Stimulated activated CD8-positive, alpha-beta memory T cell treated with anti-CD3 and anti-CD28 coated beads, Interleukin-2, amount 100 ng/mL, for 48 hours (primary cell): Measurements from ENCODE around the gene BMP7.

Experiments
- DNase-seq, 2 donors: peaks; one replicate each; pipeline ENCODE4 v3.0.0-alpha.2; 2020; ENCODE audit warnings: low read depth in 2 of 2

Gene BMP7

GRCh38 chr20:57229490-57229889 is 37.0 kb downstream of the BMP7 start:
- no peak for DNase-seq

GRCh38 chr20:57225830-57226229 is 40.6 kb downstream of the BMP7 start:
- DNase-seq, result no peak

GRCh38 chr20:57225197-57225733 is 41.2 kb downstream of the BMP7 start:
- DNase-seq, result no peak

GRCh38 chr20:57224641-57225138 is 41.8 kb downstream of the BMP7 start:
- no peak for DNase-seq

GRCh38 chr20:57223648-57224489 is 42.6 kb downstream of the BMP7 start:
- DNase-seq, result no peak

DNA sequence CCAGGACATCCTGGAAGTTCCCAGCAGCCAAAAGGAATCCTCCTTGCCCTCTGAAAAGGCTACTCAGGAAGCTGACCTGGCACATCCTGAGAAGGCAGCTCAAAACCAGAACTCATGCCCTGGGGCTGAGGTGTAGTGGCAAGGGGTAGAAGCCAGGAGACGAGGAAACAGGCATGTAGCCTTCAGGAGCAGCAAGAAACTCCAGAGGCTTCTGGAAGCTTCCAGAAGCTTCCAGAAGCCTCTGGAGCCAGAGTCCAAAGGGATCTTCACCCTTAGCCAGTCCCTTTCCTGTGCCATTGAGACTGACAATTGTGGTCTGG is 43.9 kb downstream of the BMP7 start:
- DNase-seq, result no peak

GRCh38 chr20:57221916-57222630 is 44.4 kb downstream of the BMP7 start:
- DNase-seq, result no peak

GRCh38 chr20:57220337-57221145 is 45.9 kb downstream of the BMP7 start:
- DNase-seq, result no peak

GRCh38 chr20:57219071-57219677 is 47.3 kb downstream of the BMP7 start:
- no peak for DNase-seq

DNA sequence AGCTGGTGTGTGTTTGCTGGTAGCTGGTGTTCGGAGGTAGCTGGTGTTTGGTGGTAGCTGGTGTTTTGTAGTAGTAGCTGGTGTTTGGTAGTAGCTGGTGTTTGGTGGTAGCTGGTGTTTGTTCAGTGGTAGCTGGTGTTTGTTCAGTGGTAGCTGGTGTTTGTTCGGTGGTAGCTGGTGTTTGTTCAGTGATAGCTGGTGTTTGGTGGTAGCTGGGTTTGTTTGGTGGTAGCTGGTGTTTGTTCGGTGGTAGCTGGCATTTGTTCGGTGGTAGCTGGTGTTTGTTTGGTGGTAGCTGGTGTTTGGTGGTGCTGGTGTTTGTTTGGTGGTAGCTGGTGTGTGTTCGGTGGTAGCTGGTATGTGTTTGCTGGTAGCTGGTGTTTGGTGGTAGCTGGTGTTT is 48.0 kb downstream of the BMP7 start:
- DNase-seq, result no peak

DNA sequence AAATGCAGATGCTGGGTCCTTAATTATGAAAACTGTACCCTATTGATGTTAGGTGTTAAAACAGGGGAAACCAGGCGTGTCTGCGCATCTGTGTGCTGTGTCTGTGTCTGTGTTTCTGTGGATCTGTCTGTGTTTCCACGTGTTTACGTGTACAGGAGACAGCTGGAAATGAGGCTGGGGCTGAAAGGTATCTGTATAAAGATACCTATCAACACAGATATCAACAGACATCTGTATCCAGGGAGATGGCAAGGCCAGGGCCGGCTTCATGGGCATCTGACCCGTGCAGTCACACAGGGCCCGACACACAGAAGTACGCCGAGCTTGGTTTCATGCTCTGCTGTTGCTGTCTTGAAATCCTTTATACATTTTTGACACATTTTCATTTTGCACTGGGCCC is 48.6 kb downstream of the BMP7 start:
- DNase-seq, result no peak

GRCh38 chr20:57216669-57217068 is 49.8 kb downstream of the BMP7 start:
- no peak for DNase-seq

DNA sequence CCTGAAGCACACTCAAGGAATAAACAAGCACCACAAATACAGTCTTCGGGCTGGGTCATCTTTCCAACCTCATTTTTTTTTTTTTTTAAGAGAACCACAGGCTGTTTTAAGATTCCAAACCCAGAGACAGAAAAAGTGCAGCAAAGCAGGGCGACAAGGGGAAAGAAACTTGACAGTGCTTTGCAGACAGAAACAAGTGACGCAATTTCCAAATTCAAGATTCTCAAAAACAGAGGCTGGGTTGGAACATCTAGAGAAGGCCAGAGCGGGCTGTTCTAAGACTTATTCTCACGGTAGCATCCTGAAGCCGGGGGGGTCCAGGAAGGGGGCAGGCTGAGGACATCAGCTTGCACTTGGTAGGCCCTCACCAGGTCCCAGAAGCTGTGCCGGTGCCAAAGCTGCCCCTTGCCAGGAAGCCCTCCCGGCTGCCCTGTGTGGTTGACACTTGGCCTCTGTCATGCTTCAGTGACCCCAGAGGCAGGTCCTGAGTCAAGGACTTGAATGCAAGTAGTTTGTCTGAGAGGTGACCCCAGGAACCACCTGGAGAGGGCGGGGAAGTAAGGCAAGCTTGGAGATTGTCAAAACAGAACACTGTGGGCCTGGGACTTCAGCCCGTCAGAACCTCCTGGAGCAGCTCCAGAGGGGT is 50.5 kb downstream of the BMP7 start:
- DNase-seq, result no peak

DNA sequence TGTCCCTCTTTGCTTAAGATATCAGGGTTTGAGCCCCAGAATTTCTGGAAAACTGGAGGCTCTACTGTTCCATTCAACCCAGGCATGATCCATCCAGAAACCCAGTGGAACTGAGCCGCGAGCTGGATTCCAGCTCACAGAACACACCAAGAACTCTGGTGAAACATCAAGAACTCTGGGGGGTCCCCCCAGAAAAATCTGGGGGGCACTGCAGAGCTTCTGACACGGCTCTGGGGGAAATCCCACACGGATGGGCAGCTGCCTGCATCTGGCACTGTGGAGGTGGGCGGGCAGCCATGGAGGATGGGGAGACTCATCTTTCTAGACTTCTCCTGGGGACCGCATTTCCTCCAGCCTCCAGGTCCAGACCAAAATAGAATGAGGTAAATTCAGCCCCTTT is 51.0 kb downstream of the BMP7 start:
- no peak for DNase-seq

DNA sequence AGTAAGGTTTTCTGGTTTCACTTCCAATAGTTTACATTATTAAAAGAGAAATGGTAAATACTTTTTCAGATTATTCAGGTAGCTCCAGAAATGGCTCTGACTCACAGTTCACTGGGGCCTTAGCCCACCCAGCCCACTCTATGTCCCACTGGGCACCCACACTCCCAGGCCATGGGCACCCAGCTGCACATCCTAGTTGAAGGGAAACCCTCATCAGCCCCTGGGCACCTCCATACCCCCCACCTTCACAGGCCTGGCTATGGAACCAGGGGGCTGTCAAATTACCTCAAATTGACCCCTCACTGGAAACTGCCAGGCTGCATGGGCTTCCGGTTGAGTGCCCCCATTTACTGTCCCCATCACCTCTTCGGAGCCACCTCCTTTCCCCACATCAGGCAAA is 51.5 kb downstream of the BMP7 start:
- no peak for DNase-seq

GRCh38 chr20:57214427-57214826 is 52.0 kb downstream of the BMP7 start:
- no peak for DNase-seq

GRCh38 chr20:57213924-57214323 is 52.5 kb downstream of the BMP7 start:
- no peak for DNase-seq

GRCh38 chr20:57213291-57213690 is 53.1 kb downstream of the BMP7 start:
- DNase-seq, result no peak

GRCh38 chr20:57212534-57213276 is 53.7 kb downstream of the BMP7 start:
- DNase-seq, result no peak

- no peak for DNase-seq
These were observed 54.4 kb downstream of the BMP7 start for GRCh38 chr20:57211908-57212533.
